Smooth muscle cell (in vitro differentiated cells): ENCODE measurements around the gene COL15A1. TPM values are rescaled to one million over a fixed set of nuclear protein-coding genes. Genes with fewer than 3 reads are reported as not detected.
A peak's percentile ranks its signal among the peaks of the same experiment; 100 is the strongest.
"Not testable (repeated sequence)": the region's sequence is repeated elsewhere in the genome, so short reads cannot be mapped to it uniquely, and the experiment has no call there.

Source experiments
- DNase-seq: peaks from one replicate; lab custom pipeline; 2025; ENCODE audit not compliant: unreplicated experiment; lab: John Stamatoyannopoulos, UW
- H2AFZ ChIP-seq: fragments of 200-600 bp; sonication (generic); 2 replicates; pipeline ENCODE4 v1.6.0; 2016; ENCODE audit warnings: antibody characterized with exemption, low read depth, mild to moderate bottlenecking
- H3F3A ChIP-seq: fragments of 200-600 bp; sonication (generic); 2 replicates; pipeline ENCODE4 v1.6.0; 2017; ENCODE audit warnings: antibody characterized with exemption, low read depth
- H3K27ac ChIP-seq: fragments of 200-600 bp; sonication (generic); 2 replicates; pipeline ENCODE4 v1.5.1; 2016; ENCODE audit warnings: low read depth, mild to moderate bottlenecking
- H3K27me3 ChIP-seq: fragments of 200-600 bp; sonication (generic); 2 replicates; pipeline ENCODE4 v1.6.1; 2016; ENCODE audit warnings: low read depth, mild to moderate bottlenecking
- H3K36me3 ChIP-seq: fragments of 200-600 bp; sonication (generic); 2 replicates; pipeline ENCODE4 v1.5.1; 2016; ENCODE audit warnings: low read depth
- H3K4me1 ChIP-seq: fragments of 200-600 bp; sonication (generic); 2 replicates; pipeline ENCODE4 v1.5.1; 2016; ENCODE audit warnings: low read depth
- H3K4me2 ChIP-seq: fragments of 200-600 bp; sonication (generic); 2 replicates; pipeline ENCODE4 v1.6.0; 2016; ENCODE audit warnings: mild to moderate bottlenecking
- H3K4me3 ChIP-seq: fragments of 200-600 bp; sonication (generic); 2 replicates; pipeline ENCODE4 v1.5.1; 2016; ENCODE audit warnings: mild to moderate bottlenecking
- H3K79me2 ChIP-seq: fragments of 200-600 bp; sonication (generic); 2 replicates; pipeline ENCODE4 v1.6.0; 2016; ENCODE audit warnings: low read depth, mild to moderate bottlenecking
- H3K9ac ChIP-seq: fragments of 200-600 bp; sonication (generic); 2 replicates; pipeline ENCODE4 v1.6.0; 2016; ENCODE audit warnings: low read depth
- H3K9me3 ChIP-seq: fragments of 200-600 bp; sonication (generic); replicated peaks from 2 replicates; pipeline ENCODE4 v1.5.1; 2016; ENCODE audit warnings: low read depth
- H4K20me1 ChIP-seq: fragments of 200-600 bp; sonication (generic); 2 replicates; pipeline ENCODE4 v1.6.0; 2016; ENCODE audit warnings: low read depth
- WGBS: methylation state at CpG from one replicate; pipeline ENCODE4 v1.1.7; 2016; ENCODE audit warnings: low lambda C conversion rate; 5-methylcytosine and 5-hydroxymethylcytosine counted together
- polyA plus RNA-seq: library from polyadenylated mRNA; unstranded; fragments of >200 nt; fragmentation: Nextera tagmentation; extraction: Ambion mirVana; gene quantifications from 2 replicates; pipeline ENCODE4 v1.2.1, GENCODE V29; 2016
- total RNA-seq: library from RNA; depleted of rRNA; stranded (reverse); fragments of >200 nt; gene quantifications from 2 replicates; pipeline ENCODE4 v1.2.3, GENCODE V29; 2014
- TF ChIP-seq, protein P1 (sequence below): fragments of 200-600 bp; sonication (generic); IDR thresholded peaks from 2 replicates; pipeline ENCODE4 v1.5.1; 2017; ENCODE audit warnings: borderline replicate concordance, mild to moderate bottlenecking, antibody characterized with exemption; ENCODE audit not compliant: insufficient read depth, poor library complexity, severe bottlenecking

The COL15A1 gene
- total and polyA plus RNA-seq, 2 experiments from 2014 or later, result 222 to 293 TPM

GRCh38 chr9:98897745-98898144 is 46.0 kb upstream of the COL15A1 start:
- H3K4me2 ChIP-seq, result no peak overlapping the region
- peaks cover 20% of the 10 kb centered on the region for H3F3A ChIP-seq
- H3K9me3 ChIP-seq, result no peaks in the 10 kb centered on the region
- H3K27me3 ChIP-seq, result no peaks in the 10 kb centered on the region
- H2AFZ ChIP-seq, result no peak overlapping the region
- H3K79me2 ChIP-seq, result no peaks in the 10 kb centered on the region
- H3K4me1 ChIP-seq, result no peaks in the 10 kb centered on the region
- no peak overlapping the region for H3K4me3 ChIP-seq
- no peaks in the 10 kb centered on the region for H4K20me1 ChIP-seq
- 28% methylated on average over 1 of the region's 1 CpG for WGBS
- no peak for DNase-seq
- H3K36me3 ChIP-seq, result peaks cover 5% of the 10 kb centered on the region
- no peak overlapping the region for H3K9ac ChIP-seq
- H3K27ac ChIP-seq, result no peak overlapping the region
- TF ChIP-seq, protein P1, sequence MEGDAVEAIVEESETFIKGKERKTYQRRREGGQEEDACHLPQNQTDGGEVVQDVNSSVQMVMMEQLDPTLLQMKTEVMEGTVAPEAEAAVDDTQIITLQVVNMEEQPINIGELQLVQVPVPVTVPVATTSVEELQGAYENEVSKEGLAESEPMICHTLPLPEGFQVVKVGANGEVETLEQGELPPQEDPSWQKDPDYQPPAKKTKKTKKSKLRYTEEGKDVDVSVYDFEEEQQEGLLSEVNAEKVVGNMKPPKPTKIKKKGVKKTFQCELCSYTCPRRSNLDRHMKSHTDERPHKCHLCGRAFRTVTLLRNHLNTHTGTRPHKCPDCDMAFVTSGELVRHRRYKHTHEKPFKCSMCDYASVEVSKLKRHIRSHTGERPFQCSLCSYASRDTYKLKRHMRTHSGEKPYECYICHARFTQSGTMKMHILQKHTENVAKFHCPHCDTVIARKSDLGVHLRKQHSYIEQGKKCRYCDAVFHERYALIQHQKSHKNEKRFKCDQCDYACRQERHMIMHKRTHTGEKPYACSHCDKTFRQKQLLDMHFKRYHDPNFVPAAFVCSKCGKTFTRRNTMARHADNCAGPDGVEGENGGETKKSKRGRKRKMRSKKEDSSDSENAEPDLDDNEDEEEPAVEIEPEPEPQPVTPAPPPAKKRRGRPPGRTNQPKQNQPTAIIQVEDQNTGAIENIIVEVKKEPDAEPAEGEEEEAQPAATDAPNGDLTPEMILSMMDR, result no peak

DNA sequence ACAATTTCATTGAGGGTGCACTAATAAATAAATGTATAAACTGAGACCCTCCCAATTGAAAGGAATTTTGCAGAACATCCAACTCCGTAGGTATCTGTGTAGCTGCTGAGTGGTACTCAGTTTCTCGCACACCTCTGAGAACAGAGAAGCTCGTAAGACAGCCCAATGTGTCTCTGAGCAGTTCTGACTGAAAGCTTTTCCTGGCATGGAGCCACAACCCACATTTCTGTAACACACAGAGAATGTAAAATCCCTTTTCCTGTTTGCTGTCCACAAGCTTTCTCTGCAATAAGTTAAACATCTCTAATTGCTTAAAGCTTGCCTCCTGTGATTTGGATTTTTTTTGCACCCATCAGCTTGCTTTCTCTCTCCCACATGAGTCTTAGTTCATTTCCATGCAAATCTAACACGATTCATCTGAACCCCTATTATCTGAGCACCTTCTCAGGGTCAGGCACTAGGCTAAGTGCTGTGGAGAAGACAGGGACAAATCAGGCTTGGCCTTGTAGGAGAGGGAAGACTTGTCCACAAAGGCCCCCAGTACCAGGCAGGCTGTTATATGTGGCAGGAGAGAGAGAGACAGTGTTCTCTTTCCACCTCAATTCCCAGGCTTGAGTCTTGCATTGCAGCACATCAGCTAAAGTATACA is 44.2 kb upstream of the COL15A1 start:
- H4K20me1 ChIP-seq, result no peaks in the 10 kb centered on the region
- H3K27ac ChIP-seq, result peak overlapping the region; percentile 55
- no peaks in the 10 kb centered on the region for H3K27me3 ChIP-seq
- H3K4me2 ChIP-seq, result peak overlapping the region; percentile 65
- H3K36me3 ChIP-seq, result peaks cover 5% of the 10 kb centered on the region
- TF ChIP-seq, protein P1, result no peak
- H2AFZ ChIP-seq, result no peak overlapping the region
- 23% methylated on average over 4 of the region's 4 CpGs for WGBS
- no peak for DNase-seq
- peaks cover 15% of the 10 kb centered on the region for H3F3A ChIP-seq
- H3K4me3 ChIP-seq, result no peak overlapping the region
- no peaks in the 10 kb centered on the region for H3K4me1 ChIP-seq
- H3K79me2 ChIP-seq, result no peaks in the 10 kb centered on the region
- H3K9me3 ChIP-seq, result no peaks in the 10 kb centered on the region
- no peak overlapping the region for H3K9ac ChIP-seq

- Histone ChIP-seq H3K4me2 (no peak overlapping the region), H3K9ac (no peak overlapping the region), H2AFZ (no peak overlapping the region), H3K36me3 (peaks cover 5% of the 10 kb centered on the region), H3K9me3 (no peaks in the 10 kb centered on the region), H3K27ac (peak overlapping the region; percentile 55), H3K79me2 (no peaks in the 10 kb centered on the region), H4K20me1 (no peaks in the 10 kb centered on the region), H3K27me3 (no peaks in the 10 kb centered on the region), H3K4me3 (no peak overlapping the region), H3F3A (peaks cover 15% of the 10 kb centered on the region), H3K4me1 (no peaks in the 10 kb centered on the region)
- no peak for DNase-seq
- TF ChIP-seq, protein P1, result no peak
- WGBS, result 86% methylated on average over 5 of the region's 5 CpGs
These were observed 43.5 kb upstream of the COL15A1 start for GRCh38 chr9:98900244-98900643.

DNA sequence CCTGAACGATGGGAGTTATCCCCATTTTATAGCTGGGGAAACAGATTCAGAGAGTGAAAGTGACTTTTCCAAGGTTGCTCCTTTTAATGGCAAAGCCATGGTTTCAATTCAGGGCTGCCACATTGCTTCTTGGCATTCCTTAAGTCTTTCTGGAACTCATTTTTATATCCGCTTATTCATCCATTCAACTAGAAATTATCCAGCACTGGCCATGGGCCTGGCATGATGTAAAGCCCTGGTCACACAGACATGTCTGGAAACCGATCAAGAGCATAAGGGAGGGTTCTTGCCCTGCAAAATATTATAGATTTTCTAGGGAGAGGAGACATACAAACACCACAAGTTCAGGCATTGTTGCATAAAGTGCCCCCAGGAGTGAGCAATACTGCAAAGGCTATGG is 43.0 kb upstream of the COL15A1 start:
- Histone ChIP-seq H3K9ac (no peak overlapping the region), H3K4me2 (no peak overlapping the region), H3K4me1 (no peaks in the 10 kb centered on the region), H2AFZ (no peak overlapping the region), H3K27me3 (no peaks in the 10 kb centered on the region), H3K9me3 (no peaks in the 10 kb centered on the region), H3K36me3 (peaks cover 5% of the 10 kb centered on the region), H3K4me3 (no peak overlapping the region), H3K27ac (no peak overlapping the region), H4K20me1 (no peaks in the 10 kb centered on the region), H3F3A (peaks cover 16% of the 10 kb centered on the region), H3K79me2 (no peaks in the 10 kb centered on the region)
- DNase-seq, result no peak
- TF ChIP-seq, protein P1, result no peak
- 80% methylated on average over 3 of the region's 3 CpGs for WGBS

DNA sequence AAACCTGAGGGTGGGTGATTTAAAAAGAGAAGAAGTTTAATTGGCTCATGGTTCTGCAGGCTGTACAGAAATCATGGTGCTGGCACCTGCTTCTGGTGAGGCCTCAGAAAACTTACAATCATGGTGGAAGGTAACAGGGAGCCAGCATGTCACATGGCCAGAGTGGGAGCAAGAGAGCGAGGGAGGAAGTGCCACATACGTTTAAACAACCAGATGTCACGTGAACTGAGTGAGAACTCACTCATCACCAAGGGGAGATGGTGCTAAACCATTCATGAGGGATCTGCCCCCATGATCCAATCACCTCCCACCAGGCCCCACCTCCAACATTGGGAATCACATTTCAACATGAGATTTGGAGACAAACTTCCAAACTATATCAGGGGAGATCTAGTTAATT is 41.9 kb upstream of the COL15A1 start:
- not testable (repeated sequence) for H3K4me1 ChIP-seq, H3K27me3 ChIP-seq, H3K79me2 ChIP-seq, H3K4me3 ChIP-seq, H3K36me3 ChIP-seq, H3K27ac ChIP-seq, DNase-seq, H3K4me2 ChIP-seq, H3K9ac ChIP-seq, H2AFZ ChIP-seq, H3K9me3 ChIP-seq, H4K20me1 ChIP-seq
- 89% methylated on average over 3 of the region's 3 CpGs for WGBS
- H3F3A ChIP-seq, result peaks cover 26% of the 10 kb centered on the region
